Inferior parietal cortex (tissue), 1 donor: ENCODE results near the gene JPH3.

ENCODE experiments used
- DNase-seq: peaks from one replicate; pipeline ENCODE4 v3.0.0-alpha.2; 2016; ENCODE audit errors: extremely low spot score

The JPH3 gene

GRCh38 chr16:87626905-87627304 is 24.6 kb downstream of the JPH3 start:
- no peak for DNase-seq

- DNase-seq = no peak
Observed at GRCh38 chr16:87627542-87628245, 25.4 kb downstream of the JPH3 start.

GRCh38 chr16:87628246-87628923 is 26.1 kb downstream of the JPH3 start:
- DNase-seq = no peak

- DNase-seq = no peak
Observed at GRCh38 chr16:87628940-87629339, 26.6 kb downstream of the JPH3 start.

GRCh38 chr16:87631067-87631466 is 28.8 kb downstream of the JPH3 start:
- DNase-seq = no peak

- DNase-seq = no peak
Observed at GRCh38 chr16:87634411-87634810, 32.1 kb downstream of the JPH3 start.

- DNase-seq = peak; percentile 65
Observed at GRCh38 chr16:87635541-87636049, 33.3 kb downstream of the JPH3 start.

- peak; percentile 73 for DNase-seq
Observed at GRCh38 chr16:87636050-87636684, 33.9 kb downstream of the JPH3 start.

GRCh38 chr16:87636741-87637140 is 34.4 kb downstream of the JPH3 start:
- no peak for DNase-seq

GRCh38 chr16:87637357-87637756 is 35.0 kb downstream of the JPH3 start:
- DNase-seq = no peak

- no peak for DNase-seq
Observed at GRCh38 chr16:87638736-87639135, 36.4 kb downstream of the JPH3 start.

GRCh38 chr16:87641721-87642120 is 39.4 kb downstream of the JPH3 start:
- no peak for DNase-seq

GRCh38 chr16:87642491-87642890 is 40.2 kb downstream of the JPH3 start:
- DNase-seq = no peak

GRCh38 chr16:87644186-87644585 is 41.9 kb downstream of the JPH3 start:
- DNase-seq = no peak

GRCh38 chr16:87644596-87644995 is 42.3 kb downstream of the JPH3 start:
- DNase-seq = no peak

GRCh38 chr16:87645802-87646201 is 43.5 kb downstream of the JPH3 start:
- DNase-seq = no peak

- DNase-seq = no peak
Observed at GRCh38 chr16:87647431-87648185, 45.3 kb downstream of the JPH3 start.

GRCh38 chr16:87648236-87648635 is 45.9 kb downstream of the JPH3 start:
- DNase-seq = peak; percentile 2

- DNase-seq = no peak
Observed at GRCh38 chr16:87648698-87649487, 46.6 kb downstream of the JPH3 start.

GRCh38 chr16:87652386-87652785 is 50.1 kb downstream of the JPH3 start:
- no peak for DNase-seq

GRCh38 chr16:87652799-87653198 is 50.5 kb downstream of the JPH3 start:
- no peak for DNase-seq
